CD1c-positive myeloid dendritic cell (primary cell): ENCODE results near the gene ARHGEF28.

Experiments used
- DNase-seq: peaks from one replicate; pipeline ENCODE4 v3.0.0-alpha.2; 2016; ENCODE audit errors: extremely low spot score

The ARHGEF28 gene

DNA sequence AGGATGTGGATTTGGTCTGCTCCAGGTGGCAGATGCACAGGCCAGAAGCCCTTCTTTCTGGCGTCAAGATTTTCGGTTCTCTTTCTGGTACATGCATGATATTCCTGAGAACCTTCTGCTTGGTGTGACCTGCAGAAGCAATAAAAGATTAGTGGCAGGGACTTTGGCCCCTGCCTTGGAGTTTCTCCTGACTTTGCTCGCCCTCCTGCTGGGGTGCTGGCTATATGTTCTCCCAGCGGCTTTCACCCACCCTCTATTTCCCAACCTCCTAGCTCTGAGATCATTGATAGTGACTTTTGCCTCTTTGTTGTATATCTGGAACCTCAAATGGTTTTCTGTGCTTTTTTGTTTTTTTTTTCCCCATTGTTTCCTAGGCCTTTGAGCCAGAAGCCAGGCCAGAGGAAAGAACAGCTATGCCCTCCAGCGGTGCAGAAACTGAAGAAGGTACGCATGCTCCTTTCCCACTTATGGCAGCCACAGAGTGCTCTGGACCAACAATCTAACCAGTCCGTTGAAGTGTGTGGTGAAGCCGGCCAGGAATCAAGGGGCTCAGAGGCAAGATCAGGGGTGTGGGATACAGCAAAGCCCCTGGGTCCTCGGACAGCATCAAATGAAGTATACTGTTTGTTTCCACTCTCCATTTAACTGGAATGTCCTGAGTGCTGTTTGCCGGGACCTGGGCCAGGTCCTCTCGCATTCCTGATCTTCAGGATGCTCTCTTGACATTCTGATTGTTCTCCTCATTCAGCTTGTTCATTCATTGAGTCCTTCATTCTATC, 154.5 kb downstream of the ARHGEF28 start:
- no peak for DNase-seq

DNA sequence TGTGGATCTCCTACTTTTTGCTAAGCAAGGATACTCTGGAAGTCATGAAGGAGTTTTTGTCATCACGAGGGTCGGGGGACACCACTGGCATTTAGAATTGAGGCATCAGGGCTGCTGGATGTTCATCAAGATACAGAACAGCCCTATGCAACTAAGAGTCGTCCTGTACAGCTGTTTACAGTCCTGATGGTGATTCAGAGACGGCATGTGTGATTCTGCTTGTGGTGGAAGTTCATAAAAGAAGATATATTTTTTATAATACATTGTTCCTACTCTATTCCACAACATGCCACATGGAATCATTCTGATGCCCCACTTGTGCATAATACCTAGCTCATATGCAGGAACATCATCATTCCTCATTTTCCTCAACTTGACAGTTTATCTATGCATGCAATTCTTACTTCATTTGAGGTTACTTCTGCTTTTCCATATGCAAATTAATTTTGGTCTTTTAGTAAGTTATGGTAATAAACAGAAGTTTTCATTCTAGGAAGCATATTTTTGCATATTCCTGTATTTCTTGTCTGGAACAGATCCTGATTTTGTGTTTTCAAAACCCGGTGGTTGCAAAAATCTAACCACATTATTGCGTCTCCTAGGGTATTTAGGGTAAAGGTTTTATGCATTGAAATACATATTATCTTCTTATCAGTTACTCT, 155.2 kb downstream of the ARHGEF28 start:
- peak; percentile 46 for DNase-seq

DNA sequence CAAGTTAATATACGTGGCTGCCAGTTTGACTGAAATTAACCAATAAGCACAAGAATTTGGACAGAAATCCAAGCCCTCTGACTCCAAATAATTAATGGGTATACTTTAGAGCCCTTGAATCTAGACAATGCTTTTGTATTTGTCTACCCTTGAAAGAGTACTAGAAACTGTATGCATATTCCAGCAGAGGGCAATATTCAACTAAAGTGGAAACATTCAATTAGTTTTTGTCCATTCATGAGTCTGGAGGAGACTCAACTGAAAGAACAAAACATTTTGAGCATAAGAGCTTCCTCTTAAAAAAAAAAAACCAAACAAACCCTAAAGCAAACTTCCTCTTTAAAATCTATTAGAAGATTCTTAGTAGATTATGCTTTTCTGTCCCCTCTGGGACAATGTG, 157.8 kb downstream of the ARHGEF28 start:
- peak; percentile 66 for DNase-seq

DNA sequence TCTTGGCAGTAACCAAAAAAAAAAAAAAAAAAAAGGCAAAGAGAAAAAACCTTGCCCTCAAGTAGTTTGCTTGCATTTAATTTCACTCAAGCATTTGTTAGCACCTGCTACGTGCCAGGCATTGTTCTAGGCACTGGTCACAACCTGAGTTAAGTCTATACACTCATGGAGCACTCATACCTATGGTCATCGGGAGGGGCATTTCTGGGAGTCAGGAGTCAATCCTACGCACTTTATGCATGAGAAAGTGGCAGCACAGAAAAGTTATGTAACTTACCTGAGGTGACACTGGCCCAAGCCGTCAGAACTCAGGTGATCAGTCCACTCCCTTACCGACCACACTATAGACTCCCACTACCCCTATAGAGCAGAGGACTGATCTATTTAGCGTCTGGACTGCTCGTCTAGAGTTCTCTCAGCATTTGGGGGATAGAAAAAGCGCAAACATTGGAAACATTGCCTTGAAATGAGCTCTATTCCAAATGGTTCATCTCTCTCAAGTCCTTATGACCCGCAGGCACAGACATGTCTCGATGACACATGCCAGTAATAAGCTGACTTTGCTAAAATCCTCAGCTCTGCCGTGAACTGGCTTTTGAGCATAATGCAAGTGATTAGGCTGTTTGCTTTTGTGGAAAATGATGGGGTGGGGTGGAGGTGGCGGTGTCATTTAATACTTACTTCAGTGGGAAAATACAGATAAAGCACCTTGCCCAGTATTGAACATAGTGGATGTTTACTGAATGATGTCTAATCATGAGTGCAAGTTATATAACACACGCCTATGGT, 160.2 kb downstream of the ARHGEF28 start:
- DNase-seq, result no peak

DNA sequence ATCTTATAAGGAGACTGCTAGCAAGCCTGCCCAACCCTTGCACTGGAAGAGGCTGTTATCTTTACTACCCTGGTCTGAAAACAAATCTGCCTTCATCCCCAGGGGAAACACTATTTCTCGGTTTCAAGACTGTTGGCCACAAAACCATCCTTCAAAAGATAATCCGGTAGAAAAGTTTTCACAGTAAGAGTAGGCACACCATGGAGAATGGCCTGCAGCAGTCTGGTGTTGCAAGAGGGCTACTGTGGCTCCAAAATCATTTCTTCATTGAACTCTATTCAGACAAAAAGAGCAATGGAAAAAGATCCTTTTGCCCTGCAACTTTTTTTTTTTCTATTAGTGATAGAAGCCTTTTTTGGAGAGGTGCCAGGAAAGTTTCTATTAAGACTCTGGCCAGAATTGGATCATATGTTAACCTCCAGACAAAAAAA, 163.9 kb downstream of the ARHGEF28 start:
- DNase-seq, result no peak

DNA sequence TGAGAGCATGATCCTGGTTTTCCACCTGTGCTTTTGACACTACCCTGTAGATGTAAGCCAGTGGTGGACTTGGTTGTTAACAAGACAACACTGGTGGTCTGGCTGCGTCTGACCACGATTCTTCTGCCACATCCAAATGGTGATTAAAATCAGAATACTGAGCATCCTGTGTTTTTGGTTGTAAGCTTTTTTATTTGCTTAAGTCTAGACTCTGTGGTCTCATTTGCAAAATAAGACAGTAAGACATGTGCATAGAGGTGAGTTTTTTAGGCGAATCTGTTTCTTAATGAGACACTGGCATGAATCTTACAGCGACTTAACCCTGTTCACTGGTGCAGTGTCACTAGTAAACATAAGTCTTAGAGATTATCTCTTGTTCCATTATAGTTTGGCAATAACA, 165.4 kb downstream of the ARHGEF28 start:
- DNase-seq, result no peak

DNA sequence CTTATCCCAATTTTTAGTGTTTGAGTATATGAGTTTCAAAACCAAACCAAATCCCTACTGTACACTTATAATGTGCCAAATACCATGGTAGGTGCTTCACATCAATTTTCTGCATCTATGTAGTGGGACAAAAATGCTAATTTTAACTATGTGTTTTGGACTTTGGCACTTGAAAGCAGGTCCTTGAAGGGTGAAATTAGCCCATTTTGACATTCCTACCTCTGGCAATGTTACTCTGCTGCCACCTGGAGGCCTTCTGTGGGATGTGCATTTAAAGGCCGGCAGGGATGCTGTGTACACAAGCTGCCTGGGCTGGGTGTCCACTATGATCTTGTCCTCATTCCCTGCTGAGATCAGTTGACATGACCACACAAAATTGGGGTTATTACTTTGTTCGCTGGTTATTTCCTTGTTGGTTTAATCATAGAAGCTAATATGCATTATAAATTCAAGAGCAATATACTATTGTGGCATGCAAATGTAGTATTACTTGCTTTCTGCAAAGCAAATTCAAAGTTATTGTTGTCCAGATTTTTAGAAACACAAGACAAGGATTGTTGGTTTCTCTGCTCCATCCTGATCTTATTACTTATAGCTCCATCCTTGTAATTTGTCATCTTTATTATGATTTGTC, 166.8 kb downstream of the ARHGEF28 start:
- DNase-seq, result peak; percentile 79

DNA sequence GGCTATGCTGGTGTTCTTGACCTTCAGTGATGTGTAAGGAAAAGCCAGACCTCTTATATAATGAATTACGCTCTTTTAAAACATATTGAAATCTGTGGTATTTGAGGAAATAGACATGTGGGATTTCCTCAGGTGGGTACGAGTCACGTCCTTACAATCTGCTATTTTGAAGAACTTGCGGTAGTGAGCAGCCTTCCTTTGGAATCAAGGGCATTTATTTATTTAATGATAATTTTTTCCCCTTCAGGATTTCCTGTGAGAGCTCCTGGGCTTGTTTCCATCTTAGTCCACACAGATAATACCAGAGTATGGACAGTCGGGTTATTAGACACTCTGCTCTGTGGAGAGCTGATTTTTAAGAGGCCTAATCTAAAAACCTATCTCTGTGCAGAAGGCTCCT, 167.9 kb downstream of the ARHGEF28 start:
- DNase-seq, result no peak

DNA sequence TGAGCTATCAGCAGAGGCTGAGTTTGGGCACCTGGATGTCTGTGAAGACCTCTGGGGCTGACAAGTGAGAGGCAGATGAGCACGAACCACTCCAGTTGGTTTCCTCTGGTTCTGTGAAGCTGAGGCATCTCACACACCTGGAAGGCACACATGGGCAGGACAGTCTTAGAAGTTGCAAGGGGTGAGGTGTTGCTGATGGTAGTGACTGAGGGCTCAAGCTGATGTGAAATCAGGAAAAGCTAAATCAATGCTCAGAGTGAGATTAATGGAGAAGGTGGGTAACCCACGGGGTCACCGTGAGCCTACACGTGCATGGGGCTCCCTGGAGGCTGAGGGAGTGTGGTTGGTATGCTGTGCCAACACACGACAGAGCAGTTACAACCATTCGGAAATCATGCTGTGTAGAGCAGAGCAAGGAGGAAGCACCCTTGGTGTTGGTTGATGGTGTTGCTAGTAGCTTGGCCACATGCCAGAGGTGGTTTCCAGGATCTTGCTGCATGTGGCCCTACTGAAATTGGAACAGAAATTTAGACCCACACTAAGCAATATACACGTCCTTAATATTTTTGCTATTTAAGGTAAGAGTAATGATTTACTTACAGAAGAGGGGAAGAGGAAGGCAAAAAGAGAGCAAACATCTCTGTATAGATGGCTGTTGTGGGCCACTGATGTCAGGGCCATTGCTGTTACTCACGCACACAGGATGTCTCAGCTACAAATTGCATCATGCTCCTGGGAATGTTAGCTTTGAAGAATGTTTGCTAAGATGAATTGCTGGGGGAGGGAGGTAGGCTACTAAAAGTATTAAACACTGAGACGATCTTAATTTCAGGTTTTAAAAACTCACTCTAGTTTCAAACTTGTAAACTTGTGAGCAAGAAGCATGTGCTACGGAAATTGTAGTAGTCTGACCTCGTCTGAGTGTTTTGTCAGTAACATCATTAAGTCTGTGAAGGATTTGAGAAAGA, 170.5 kb downstream of the ARHGEF28 start:
- DNase-seq, result peak; percentile 46

DNA sequence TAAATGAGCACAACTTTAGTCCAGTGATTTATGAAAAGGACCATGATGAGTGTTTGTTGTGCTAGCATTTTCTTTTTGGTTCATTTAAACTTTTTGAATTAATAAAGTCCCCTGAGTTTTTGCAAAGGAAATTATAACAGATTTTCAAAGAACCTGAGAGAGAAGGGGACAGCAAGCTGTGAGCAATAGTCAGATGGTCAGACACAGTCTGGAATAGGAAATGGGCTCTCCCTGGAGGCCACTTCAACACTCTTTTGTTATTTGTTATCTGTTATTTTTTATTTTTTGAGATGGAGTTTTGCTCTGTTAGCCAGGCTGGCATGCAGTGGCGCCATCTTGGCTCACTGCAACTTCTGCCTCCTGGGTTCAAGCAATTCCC, 171.1 kb downstream of the ARHGEF28 start:
- no peak for DNase-seq

DNA sequence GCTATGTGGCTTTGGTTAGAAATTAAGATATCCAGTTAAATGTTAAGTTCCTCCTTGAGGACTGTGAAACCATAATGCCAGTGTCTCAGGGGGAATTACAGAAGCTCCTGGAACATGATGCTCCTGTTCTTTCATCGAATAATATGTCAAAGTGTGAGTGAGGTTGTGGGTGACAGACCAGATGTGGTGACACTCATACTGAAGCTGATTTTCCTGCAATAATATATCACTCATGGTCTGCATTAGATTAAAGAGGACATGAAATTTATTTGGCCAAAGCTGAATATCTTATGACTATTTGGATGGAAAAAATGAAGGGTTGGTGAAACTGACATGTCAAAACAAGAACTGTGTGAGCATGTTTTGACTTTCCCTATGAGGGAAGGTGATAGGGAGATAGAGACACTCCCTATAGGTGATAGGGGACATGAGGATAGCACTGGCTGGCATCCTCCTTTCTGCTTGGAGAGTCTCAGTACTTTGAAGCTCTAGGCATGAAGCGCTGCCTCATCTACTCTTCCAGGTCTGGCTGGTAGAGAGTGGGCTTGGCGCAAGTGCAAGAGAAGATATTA, 173.5 kb downstream of the ARHGEF28 start:
- no peak for DNase-seq

DNA sequence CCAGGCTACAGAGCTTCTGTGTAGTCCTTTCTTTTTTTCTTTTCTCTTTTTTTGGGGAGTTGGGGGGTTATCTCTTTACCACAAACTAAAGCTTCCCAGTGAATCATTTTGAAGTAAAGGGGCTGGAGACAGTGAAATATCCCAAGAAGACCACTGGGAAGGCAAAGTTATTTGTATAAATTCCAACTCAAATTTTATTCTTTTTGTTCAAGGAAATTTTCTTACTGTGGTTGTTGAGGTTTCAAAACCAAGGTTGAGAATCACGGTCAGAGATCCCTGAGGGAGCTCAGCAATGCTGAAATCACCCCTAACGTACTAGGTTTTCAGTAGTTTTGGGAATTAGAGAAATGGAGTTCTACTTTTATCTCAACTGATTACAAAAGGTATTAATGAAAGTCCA, 175.7 kb downstream of the ARHGEF28 start:
- DNase-seq, result no peak

DNA sequence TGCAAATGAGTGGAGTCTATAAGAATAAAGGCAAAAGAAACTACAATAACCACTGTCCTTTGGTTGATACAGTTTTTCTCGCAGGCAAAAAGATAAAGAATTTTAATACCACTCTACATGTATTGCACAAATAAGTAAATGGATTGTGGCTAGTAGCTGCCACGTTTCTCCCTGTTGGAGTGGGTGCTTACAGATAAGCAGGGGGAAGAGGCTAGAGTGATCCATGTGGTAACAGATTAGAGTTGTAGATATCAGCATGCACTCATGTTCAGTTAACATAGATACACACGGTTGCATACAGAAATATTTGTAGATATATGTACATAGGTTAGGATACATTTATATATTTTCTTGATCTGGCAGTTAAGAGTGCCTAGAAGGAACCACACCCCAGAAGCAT, 179.5 kb downstream of the ARHGEF28 start:
- no peak for DNase-seq

DNA sequence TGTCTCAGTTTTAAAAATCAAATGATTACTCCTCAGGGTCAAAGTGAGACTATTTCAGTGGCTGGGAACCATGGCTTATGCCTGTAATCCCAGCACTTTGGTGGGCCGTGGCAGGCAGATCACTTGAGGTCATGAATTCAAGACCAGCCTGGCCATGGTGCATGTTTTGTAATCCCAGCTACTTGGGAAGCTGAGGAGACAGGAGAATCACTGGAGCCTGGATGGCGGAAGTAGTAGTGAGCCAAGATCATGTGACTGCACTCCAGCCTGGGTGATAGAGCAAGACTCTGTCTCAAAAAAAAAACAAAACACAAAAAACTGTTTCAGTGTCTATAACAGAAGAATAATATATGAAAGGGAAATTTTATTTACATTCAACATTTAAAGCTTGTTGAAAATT, 182.9 kb downstream of the ARHGEF28 start:
- DNase-seq, result no peak

DNA sequence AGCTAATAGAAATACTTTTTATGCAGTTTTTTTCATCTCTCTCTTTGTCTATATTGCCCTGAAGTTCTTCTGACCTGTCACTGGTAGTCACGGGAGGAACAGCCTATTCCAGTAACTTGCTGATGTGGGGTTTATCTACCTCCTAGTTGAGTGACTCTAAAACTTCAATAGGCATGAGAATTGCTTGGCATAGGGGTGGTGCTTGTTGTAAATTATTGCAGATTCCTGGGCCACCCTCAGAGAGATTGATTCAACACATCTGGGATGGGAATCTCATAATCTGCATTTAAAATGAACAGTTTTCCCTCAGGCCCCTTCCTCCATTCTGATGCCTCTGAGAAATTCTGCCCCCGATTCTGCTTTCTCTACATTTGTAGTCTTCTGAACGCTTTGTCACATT, 184.4 kb downstream of the ARHGEF28 start:
- DNase-seq, result no peak

DNA sequence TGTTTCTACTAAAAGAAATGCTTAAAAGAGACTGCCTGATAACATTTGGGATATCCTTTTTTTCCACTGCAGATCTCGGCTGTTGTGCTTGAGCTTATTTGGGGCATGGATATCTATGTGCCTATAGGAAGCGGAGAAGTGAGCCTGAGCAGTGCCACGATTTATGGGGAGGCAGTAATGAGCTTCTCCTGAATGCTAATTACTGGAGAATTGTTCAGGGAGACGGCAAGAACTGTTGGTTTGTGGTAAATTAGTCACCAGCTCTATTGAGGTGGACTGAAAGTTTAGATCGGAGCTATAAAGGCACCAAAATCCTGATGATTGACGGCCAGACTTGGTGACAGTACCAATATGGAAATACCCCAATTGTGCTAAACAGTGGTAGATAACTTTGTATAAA, 186.5 kb downstream of the ARHGEF28 start:
- DNase-seq, result no peak

DNA sequence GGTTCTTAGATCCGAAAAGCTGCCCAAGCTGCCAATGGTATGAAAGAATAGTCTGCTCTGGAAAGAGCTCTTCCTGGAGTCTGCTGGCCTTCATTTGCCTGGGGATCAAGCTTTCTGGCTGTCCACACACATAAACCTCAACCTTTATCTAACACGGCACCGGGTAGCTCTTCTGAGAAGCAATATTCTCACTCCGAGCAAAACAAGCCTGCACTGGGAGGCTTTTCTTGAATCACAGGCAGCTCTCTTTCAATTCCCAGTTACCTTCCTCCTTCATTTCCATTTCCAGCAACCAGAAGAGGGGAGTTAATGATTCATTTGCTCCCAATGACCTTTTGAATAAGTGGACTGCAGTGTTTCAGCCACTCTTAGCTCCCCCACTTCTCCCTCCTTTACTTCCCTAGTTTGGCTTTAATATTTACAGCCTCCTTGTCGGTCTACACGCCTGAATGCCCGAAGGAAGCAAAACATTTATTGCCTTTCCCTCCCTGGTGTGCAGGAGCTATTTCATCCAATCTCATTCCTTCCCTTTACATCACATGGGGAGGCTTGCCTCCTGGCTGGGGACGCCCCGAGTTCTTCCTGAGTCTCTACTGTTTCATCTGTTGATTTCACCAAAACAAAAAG, 187.1 kb downstream of the ARHGEF28 start:
- no peak for DNase-seq

DNA sequence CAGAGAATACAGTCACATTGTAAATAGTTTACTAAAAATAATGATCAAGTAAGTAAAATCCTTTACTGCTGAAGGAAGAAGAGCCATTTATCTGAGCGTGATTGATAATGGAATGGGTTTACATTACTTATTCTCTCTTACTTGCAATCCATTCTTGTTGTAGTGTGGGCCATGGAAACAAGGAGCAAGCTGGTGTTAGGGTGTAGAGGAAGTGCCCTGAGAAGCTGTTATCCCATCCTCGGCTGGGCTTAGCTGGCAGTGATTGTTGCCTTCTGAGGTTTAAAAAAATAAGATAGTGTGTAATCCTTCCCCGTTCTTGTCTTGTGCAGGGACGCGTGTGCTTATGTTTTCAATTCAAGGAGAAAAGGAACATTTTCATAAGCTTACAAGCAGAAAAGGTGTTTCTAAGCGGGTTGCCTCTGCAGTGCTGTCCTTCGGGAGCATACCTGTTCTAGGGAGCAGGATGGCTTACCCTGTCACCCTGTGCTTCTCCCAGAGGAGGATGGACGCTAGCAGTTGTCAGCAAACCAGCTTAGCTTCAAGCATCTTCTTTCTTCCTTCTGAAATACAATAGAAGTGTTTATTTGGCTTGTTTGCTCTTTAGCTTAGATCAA, 188.3 kb downstream of the ARHGEF28 start:
- no peak for DNase-seq

DNA sequence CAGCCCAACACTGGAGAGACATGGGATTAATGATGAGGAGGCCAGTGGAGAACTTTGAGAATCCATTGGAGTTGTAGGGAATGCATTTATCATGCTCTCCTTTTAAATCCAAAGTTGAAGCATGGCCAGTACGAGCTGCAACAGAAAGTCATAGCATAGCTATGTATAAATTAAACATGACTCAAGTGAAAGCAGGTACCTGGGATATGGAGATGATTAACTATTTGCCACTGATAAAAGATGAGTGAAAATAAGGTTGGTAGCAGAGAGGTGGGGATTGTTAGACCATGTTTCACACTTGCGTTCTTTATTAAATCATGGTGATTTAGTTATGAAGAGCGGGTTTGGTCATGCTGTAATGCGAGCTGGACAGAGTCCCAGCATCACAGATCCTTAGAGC, 189.6 kb downstream of the ARHGEF28 start:
- no peak for DNase-seq
